Endothelial cell (in vitro differentiated cells): ENCODE results near the gene NGEF. TPM values are rescaled to one million over a fixed set of nuclear protein-coding genes. Genes with fewer than 3 reads are reported as not detected.

Experiments used
- DNase-seq: peaks from one replicate; pipeline ENCODE4 v3.0.0; 2021; ENCODE audit warnings: low spot score
- H3K27ac Mint-ChIP-seq: one replicate; pipeline ENCODE4 v1.8.0; 2021; ENCODE audit warnings: mixed read lengths, inconsistent platforms; ENCODE audit not compliant: unreplicated experiment
- H3K27me3 Mint-ChIP-seq: one replicate; pipeline ENCODE4 v1.8.0; 2021; ENCODE audit warnings: mild to moderate bottlenecking, moderate library complexity, mixed read lengths, inconsistent platforms; ENCODE audit not compliant: unreplicated experiment
- H3K36me3 Mint-ChIP-seq: one replicate; pipeline ENCODE4 v1.8.0; 2021; ENCODE audit warnings: mild to moderate bottlenecking, low read depth, mixed read lengths, inconsistent platforms; ENCODE audit not compliant: unreplicated experiment
- H3K4me1 Mint-ChIP-seq: one replicate; pipeline ENCODE4 v1.8.0; 2021; ENCODE audit warnings: mild to moderate bottlenecking, mixed read lengths, inconsistent platforms; ENCODE audit not compliant: unreplicated experiment
- H3K4me3 Mint-ChIP-seq: one replicate; pipeline ENCODE4 v1.8.0; 2021; ENCODE audit warnings: mild to moderate bottlenecking, mixed read lengths, inconsistent platforms; ENCODE audit not compliant: unreplicated experiment
- H3K9me3 Mint-ChIP-seq: one replicate; pipeline ENCODE4 v1.8.0; 2021; ENCODE audit warnings: mixed read lengths, inconsistent platforms; ENCODE audit not compliant: unreplicated experiment
- CTCF ChIP-seq: fragments of 200-600 bp; sonication (generic); IDR thresholded peaks from one replicate; pipeline ENCODE4 v1.5.0; 2021; ENCODE audit warnings: antibody characterized with exemption; ENCODE audit not compliant: unreplicated experiment
- total RNA-seq: library from RNA; stranded (reverse); fragmentation: NEBNext Ultra II Directional; extraction: Animal tissue kit (Norgen Biotek cat#: 25700); gene quantifications from one replicate; pipeline ENCODE4 v1.2.1, GENCODE V29; 2021; ENCODE audit not compliant: unreplicated experiment

NGEF gene
- total RNA-seq, 1 donor from 2014 or later: 1.4 TPM

- DNase-seq: no peak
- Mint-ChIP-seq H3K4me1 (no peaks in the 10 kb centered on the region), H3K9me3 (no peaks in the 10 kb centered on the region), H3K27ac (no peak overlapping the region), H3K36me3 (no peaks in the 10 kb centered on the region), H3K27me3 (peaks cover 4% of the 10 kb centered on the region), H3K4me3 (no peak overlapping the region)
- TF ChIP-seq CTCF: no peak
Observed at GRCh38 chr2:232976176-232976575, 36.9 kb downstream of the NGEF start.

- no peak for DNase-seq
- Mint-ChIP-seq H3K27me3 (peaks cover 4% of the 10 kb centered on the region), H3K4me3 (no peak overlapping the region), H3K27ac (no peak overlapping the region), H3K4me1 (no peaks in the 10 kb centered on the region), H3K9me3 (no peaks in the 10 kb centered on the region), H3K36me3 (no peaks in the 10 kb centered on the region)
- no peak for TF ChIP-seq CTCF
Observed at GRCh38 chr2:232974396-232974795, 38.7 kb downstream of the NGEF start.

- no peak for TF ChIP-seq CTCF
- Mint-ChIP-seq H3K4me3 (no peak overlapping the region), H3K4me1 (no peaks in the 10 kb centered on the region), H3K36me3 (no peaks in the 10 kb centered on the region), H3K9me3 (no peaks in the 10 kb centered on the region), H3K27me3 (peaks cover 4% of the 10 kb centered on the region), H3K27ac (no peak overlapping the region)
- DNase-seq: no peak
Observed at GRCh38 chr2:232973796-232974195, 39.3 kb downstream of the NGEF start.

GRCh38 chr2:232973011-232973735 lies 39.9 kb downstream of the NGEF start:
- Mint-ChIP-seq H3K27me3 (peaks cover 4% of the 10 kb centered on the region), H3K36me3 (no peaks in the 10 kb centered on the region), H3K4me3 (no peak overlapping the region), H3K4me1 (no peaks in the 10 kb centered on the region), H3K9me3 (no peaks in the 10 kb centered on the region), H3K27ac (no peak overlapping the region)
- no peak for TF ChIP-seq CTCF
- DNase-seq: no peak

GRCh38 chr2:232971744-232972143 lies 41.3 kb downstream of the NGEF start:
- no peaks in the 10 kb centered on the region for H3K9me3 Mint-ChIP-seq
- H3K4me3 Mint-ChIP-seq: no peak overlapping the region
- TF ChIP-seq CTCF: no peak
- peaks cover 7% of the 10 kb centered on the region for H3K27me3 Mint-ChIP-seq
- H3K27ac Mint-ChIP-seq: no peak overlapping the region
- no peaks in the 10 kb centered on the region for H3K4me1 Mint-ChIP-seq
- H3K36me3 Mint-ChIP-seq: no peaks in the 10 kb centered on the region
- no peak for DNase-seq
